IPS-15b (cell line): ENCODE results near the gene ELK3.

Source experiments
- H3K27me3 ChIP-seq: one replicate; pipeline ENCODE4 v1.6.1; 2013; ENCODE audit warnings: low read length; ENCODE audit not compliant: control insufficient read depth, insufficient read depth
- H3K36me3 ChIP-seq: one replicate; pipeline ENCODE4 v1.6.1; 2013; ENCODE audit warnings: low read length; ENCODE audit not compliant: control insufficient read depth, insufficient read depth
- H3K4me1 ChIP-seq: one replicate; pipeline ENCODE4 v1.6.1; 2013; ENCODE audit warnings: mild to moderate bottlenecking, low read length; ENCODE audit not compliant: control insufficient read depth, insufficient read depth
- H3K4me3 ChIP-seq: one replicate; pipeline ENCODE4 v1.5.1; 2013; ENCODE audit warnings: low read depth, low read length
- H3K9ac ChIP-seq: one replicate; pipeline ENCODE4 v1.6.1; 2013; ENCODE audit warnings: low read depth, mild to moderate bottlenecking, low read length
- H3K9me3 ChIP-seq: one replicate; pipeline ENCODE4 v1.6.1; 2013; ENCODE audit warnings: mild to moderate bottlenecking, low read length; ENCODE audit not compliant: control insufficient read depth, insufficient read depth

ELK3 gene

GRCh38 chr12:96204381-96204780 lies 10.2 kb downstream of the ELK3 start:
- peaks cover 2% of the 10 kb centered on the region for H3K4me1 ChIP-seq
- H3K27me3 ChIP-seq, result no peaks in the 10 kb centered on the region
- H3K36me3 ChIP-seq, result no peaks in the 10 kb centered on the region
- no peak overlapping the region for H3K9ac ChIP-seq
- H3K4me3 ChIP-seq, result no peak overlapping the region
- no peaks in the 10 kb centered on the region for H3K9me3 ChIP-seq

GRCh38 chr12:96205908-96206307 lies 11.7 kb downstream of the ELK3 start:
- H3K4me3 ChIP-seq, result no peak overlapping the region
- no peaks in the 10 kb centered on the region for H3K9me3 ChIP-seq
- no peak overlapping the region for H3K9ac ChIP-seq
- H3K36me3 ChIP-seq, result no peaks in the 10 kb centered on the region
- no peaks in the 10 kb centered on the region for H3K27me3 ChIP-seq
- H3K4me1 ChIP-seq, result peaks cover 6% of the 10 kb centered on the region

GRCh38 chr12:96206936-96207662 lies 12.9 kb downstream of the ELK3 start:
- no peaks in the 10 kb centered on the region for H3K27me3 ChIP-seq
- no peaks in the 10 kb centered on the region for H3K9me3 ChIP-seq
- no peaks in the 10 kb centered on the region for H3K36me3 ChIP-seq
- H3K4me3 ChIP-seq, result no peak overlapping the region
- no peak overlapping the region for H3K9ac ChIP-seq
- peaks cover 6% of the 10 kb centered on the region for H3K4me1 ChIP-seq

- Histone ChIP-seq H3K27me3 (no peaks in the 10 kb centered on the region), H3K36me3 (no peaks in the 10 kb centered on the region), H3K9ac (no peak overlapping the region), H3K9me3 (no peaks in the 10 kb centered on the region), H3K4me3 (no peak overlapping the region), H3K4me1 (peaks cover 6% of the 10 kb centered on the region)
These were observed 14.2 kb downstream of the ELK3 start for GRCh38 chr12:96208346-96208745.

GRCh38 chr12:96208801-96209549 lies 14.8 kb downstream of the ELK3 start:
- no peaks in the 10 kb centered on the region for H3K27me3 ChIP-seq
- no peak overlapping the region for H3K9ac ChIP-seq
- no peaks in the 10 kb centered on the region for H3K36me3 ChIP-seq
- no peak overlapping the region for H3K4me3 ChIP-seq
- no peaks in the 10 kb centered on the region for H3K9me3 ChIP-seq
- peaks cover 6% of the 10 kb centered on the region for H3K4me1 ChIP-seq

- H3K4me1 ChIP-seq, result peaks cover 10% of the 10 kb centered on the region
- no peak overlapping the region for H3K4me3 ChIP-seq
- no peaks in the 10 kb centered on the region for H3K27me3 ChIP-seq
- no peak overlapping the region for H3K9ac ChIP-seq
- no peaks in the 10 kb centered on the region for H3K9me3 ChIP-seq
- no peaks in the 10 kb centered on the region for H3K36me3 ChIP-seq
These were observed 16.3 kb downstream of the ELK3 start for GRCh38 chr12:96210376-96211055.

GRCh38 chr12:96211988-96212387 lies 17.8 kb downstream of the ELK3 start:
- no peaks in the 10 kb centered on the region for H3K36me3 ChIP-seq
- H3K4me1 ChIP-seq, result peaks cover 16% of the 10 kb centered on the region
- no peak overlapping the region for H3K4me3 ChIP-seq
- no peaks in the 10 kb centered on the region for H3K9me3 ChIP-seq
- H3K9ac ChIP-seq, result no peak overlapping the region
- no peaks in the 10 kb centered on the region for H3K27me3 ChIP-seq

GRCh38 chr12:96212456-96213375 lies 18.5 kb downstream of the ELK3 start:
- H3K9me3 ChIP-seq, result no peaks in the 10 kb centered on the region
- H3K36me3 ChIP-seq, result no peaks in the 10 kb centered on the region
- peaks cover 16% of the 10 kb centered on the region for H3K4me1 ChIP-seq
- no peak overlapping the region for H3K4me3 ChIP-seq
- no peaks in the 10 kb centered on the region for H3K27me3 ChIP-seq
- no peak overlapping the region for H3K9ac ChIP-seq

- H3K4me1 ChIP-seq, result peaks cover 16% of the 10 kb centered on the region
- no peaks in the 10 kb centered on the region for H3K9me3 ChIP-seq
- no peak overlapping the region for H3K9ac ChIP-seq
- no peak overlapping the region for H3K4me3 ChIP-seq
- no peaks in the 10 kb centered on the region for H3K27me3 ChIP-seq
- H3K36me3 ChIP-seq, result no peaks in the 10 kb centered on the region
These were observed 19.7 kb downstream of the ELK3 start for GRCh38 chr12:96213869-96214268.

GRCh38 chr12:96215919-96216273 lies 21.7 kb downstream of the ELK3 start:
- H3K36me3 ChIP-seq, result no peaks in the 10 kb centered on the region
- H3K4me1 ChIP-seq, result peaks cover 9% of the 10 kb centered on the region
- no peak overlapping the region for H3K9ac ChIP-seq
- H3K27me3 ChIP-seq, result no peaks in the 10 kb centered on the region
- H3K4me3 ChIP-seq, result no peak overlapping the region
- no peaks in the 10 kb centered on the region for H3K9me3 ChIP-seq

- H3K9ac ChIP-seq, result no peak overlapping the region
- H3K4me3 ChIP-seq, result no peak overlapping the region
These were observed 25.0 kb downstream of the ELK3 start for GRCh38 chr12:96218989-96219678.

More at GRCh38 chr12:96218989-96219678, 25.0 kb downstream of the ELK3 start:
- Histone ChIP-seq H3K27me3 (no peaks in the 10 kb centered on the region), H3K36me3 (no peaks in the 10 kb centered on the region), H3K4me1 (peaks cover 9% of the 10 kb centered on the region), H3K9me3 (no peaks in the 10 kb centered on the region)
